CD14-positive monocyte (primary cell): Measurements from ENCODE around the gene HMGXB3. TPM values are rescaled to one million over a fixed set of nuclear protein-coding genes. Genes with fewer than 3 reads are reported as not detected.

Experiments used
- DNase-seq, 3 donors: peaks; one replicate each; pipeline ENCODE4 v3.0.0-alpha.2; 2011 to 2022
- H2AFZ ChIP-seq: 2 replicates; pipeline ENCODE4 v1.6.0; 2012; ENCODE audit warnings: mild to moderate bottlenecking, low read depth, low read length, inconsistent platforms; ENCODE audit not compliant: insufficient read depth, poor library complexity, severe bottlenecking
- H3K27ac ChIP-seq, 2 donors: 1 replicate in 1 of 2; 2 replicates in 1 of 2; pipeline ENCODE4 v1.5.1; 2012 to 2013; ENCODE audit warnings: low read length in 2 of 2, control low read depth in 1 of 2, inconsistent platforms in 1 of 2, low read depth in 1 of 2, mild to moderate bottlenecking in 1 of 2
- H3K27me3 ChIP-seq, 2 donors: one replicate each; pipeline versions ENCODE4 v1.6.0 to v1.6.1; 2011 to 2013; ENCODE audit warnings: low read length in 2 of 2; ENCODE audit not compliant: control insufficient read depth in 2 of 2, insufficient read depth in 2 of 2
- H3K36me3 ChIP-seq, 2 donors: replicated peaks in 1 of 2; 1 replicate in 1 of 2; 2 replicates in 1 of 2; pipeline versions ENCODE4 v1.5.1 to v1.6.1; 2012 to 2013; ENCODE audit warnings: low read length in 2 of 2, control low read depth in 1 of 2, inconsistent platforms in 1 of 2, mild to moderate bottlenecking in 1 of 2; ENCODE audit not compliant: insufficient read depth in 2 of 2, control insufficient read depth in 1 of 2
- H3K4me1 ChIP-seq, 2 donors: 1 replicate in 1 of 2; 2 replicates in 1 of 2; pipeline versions ENCODE4 v1.5.1 to v1.6.1; 2012 to 2013; ENCODE audit warnings: low read length in 2 of 2, control low read depth in 1 of 2, inconsistent platforms in 1 of 2, mild to moderate bottlenecking in 1 of 2, moderate library complexity in 1 of 2; ENCODE audit not compliant: insufficient read depth in 2 of 2, control insufficient read depth in 1 of 2
- H3K4me2 ChIP-seq: replicated peaks from 2 replicates; pipeline ENCODE3; 2012; ENCODE audit warnings: low read length, moderate library complexity, mild to moderate bottlenecking; ENCODE audit not compliant: poor library complexity, severe bottlenecking; ENCODE audit errors: extremely low read depth
- H3K4me3 ChIP-seq, 3 experiments: fragments of 200-600 bp in 1 of 3; sonication (generic) in 1 of 3; replicated peaks in 1 of 3; 1 replicate in 2 of 3; 2 replicates in 1 of 3; pipeline ENCODE4 v1.5.1; 2011 to 2013; ENCODE audit warnings: low read length in 3 of 3, mild to moderate bottlenecking in 3 of 3, control low read depth in 2 of 3, low read depth in 2 of 3, inconsistent platforms in 1 of 3, moderate library complexity in 1 of 3
- H3K79me2 ChIP-seq: 2 replicates; pipeline ENCODE4 v1.6.0; 2012; ENCODE audit warnings: mild to moderate bottlenecking, control low read depth, inconsistent platforms, low read length, moderate library complexity; ENCODE audit not compliant: insufficient read depth
- H3K9ac ChIP-seq: 2 replicates; pipeline ENCODE4 v1.6.0; 2017; ENCODE audit warnings: low read length, mild to moderate bottlenecking; ENCODE audit not compliant: insufficient read depth, poor library complexity, severe bottlenecking
- H3K9me3 ChIP-seq, 2 donors: replicated peaks in 1 of 2; 1 replicate in 1 of 2; 2 replicates in 1 of 2; pipeline versions ENCODE4 v1.5.1 to v1.6.1; 2012 to 2013; ENCODE audit warnings: low read length in 2 of 2, control low read depth in 1 of 2; ENCODE audit not compliant: control insufficient read depth in 1 of 2, insufficient read depth in 1 of 2
- H4K20me1 ChIP-seq: 2 replicates; pipeline ENCODE4 v1.6.0; 2012; ENCODE audit warnings: mild to moderate bottlenecking, low read length, control low read depth, moderate library complexity; ENCODE audit not compliant: insufficient read depth
- H3K27ac Mint-ChIP-seq, 7 donors: one replicate each; pipeline ENCODE4 v1.8.0; 2020; ENCODE audit warnings: mild to moderate bottlenecking in 7 of 7, mixed read lengths in 7 of 7, moderate library complexity in 6 of 7, inconsistent platforms in 2 of 7
- H3K27me3 Mint-ChIP-seq, 3 donors: one replicate each; pipeline ENCODE4 v1.8.0; 2021 to 2022; ENCODE audit warnings: low read depth in 3 of 3, mild to moderate bottlenecking in 3 of 3, mixed read lengths in 3 of 3, moderate library complexity in 3 of 3, inconsistent platforms in 1 of 3
- H3K36me3 Mint-ChIP-seq, 2 donors: one replicate each; pipeline ENCODE4 v1.8.0; 2020; ENCODE audit warnings: mixed read lengths in 2 of 2, inconsistent platforms in 1 of 2, mild to moderate bottlenecking in 1 of 2
- H3K4me1 Mint-ChIP-seq: one replicate; pipeline ENCODE4 v1.8.0; 2020; ENCODE audit warnings: mild to moderate bottlenecking, mixed read lengths
- H3K4me3 Mint-ChIP-seq, 2 donors: one replicate each; pipeline ENCODE4 v1.8.0; 2020; ENCODE audit warnings: mild to moderate bottlenecking in 2 of 2, mixed read lengths in 2 of 2, moderate library complexity in 1 of 2
- H3K9me3 Mint-ChIP-seq, 7 donors: one replicate each; pipeline ENCODE4 v1.8.0; 2020 to 2022; ENCODE audit warnings: mixed read lengths in 7 of 7, mild to moderate bottlenecking in 6 of 7, moderate library complexity in 6 of 7, inconsistent platforms in 2 of 7
- CTCF ChIP-seq: fragments of 200-600 bp; IDR thresholded peaks from one replicate; pipeline ENCODE4 v1.8.0; 2022; ENCODE audit warnings: antibody characterized with exemption, mild to moderate bottlenecking
- WGBS: methylation state at CpG from one replicate; pipeline ENCODE4 v1.1.5; 2013; ENCODE audit warnings: missing lambda C conversion rate; ENCODE audit not compliant: insufficient coverage; 5-methylcytosine and 5-hydroxymethylcytosine counted together
- intact Hi-C, 2 donors: fragments of 100-400 bp; cut with micrococcal nuclease; formaldehyde crosslinking; loops; one replicate each; pipeline versions ENCODE4 v1.15.0 to v1.15.1; 2023
- polyA plus RNA-seq, 3 donors: library from polyadenylated mRNA; depleted of rRNA in 1 of 3; unstranded in 2 of 3; stranded (reverse) in 1 of 3; fragments of 300-500 nt in 2 of 3; fragments of >200 nt in 1 of 3; fragmentation: Illumina TruSeq in 2 of 3; gene quantifications; 1 replicate in 2 of 3; 2 replicates in 1 of 3; pipeline ENCODE4 v1.2.3, GENCODE V29; 2012 to 2021

Gene HMGXB3
- polyA plus RNA-seq, 3 donors = 3.1 to 22.9 (median 6.2) TPM

GRCh38 chr5:150021491-150022157, 21.1 kb downstream of the HMGXB3 start:
- Mint-ChIP-seq H3K4me3 (no peak overlapping the region), H3K27ac (peak overlapping the region in 1 of 7 donors; percentile 31), H3K9me3 (peaks cover 0 to 1% (median 0%) of the 10 kb centered on the region in 7 donors), H3K36me3 (peaks cover 88 to 95% of the 10 kb centered on the region in 2 donors), H3K27me3 (no peaks in the 10 kb centered on the region), H3K4me1 (peaks cover 6% of the 10 kb centered on the region)
- H3K4me1 ChIP-seq = no peaks in the 10 kb centered on the region
- no peak overlapping the region for H3K27ac ChIP-seq
- H3K4me3 ChIP-seq = no peak overlapping the region
- H3K36me3 ChIP-seq = peaks cover 97 to 100% of the 10 kb centered on the region in 2 donors
- intact Hi-C loops = no loop called here
- no peaks in the 10 kb centered on the region for H3K79me2 ChIP-seq
- DNase-seq = no peak
- no peaks in the 10 kb centered on the region for H3K9me3 ChIP-seq
- WGBS = 100% methylated on average over 2 of the region's 13 CpGs
- no peak overlapping the region for H3K4me2 ChIP-seq
- TF ChIP-seq CTCF = no peak
- no peak overlapping the region for H2AFZ ChIP-seq
- no peak overlapping the region for H3K9ac ChIP-seq
- H3K27me3 ChIP-seq = no peaks in the 10 kb centered on the region
- no peaks in the 10 kb centered on the region for H4K20me1 ChIP-seq

GRCh38 chr5:150022158-150022531, 21.6 kb downstream of the HMGXB3 start:
- DNase-seq = no peak
- no peak overlapping the region for H2AFZ ChIP-seq
- no peak overlapping the region for H3K4me3 ChIP-seq
- H3K4me1 ChIP-seq = no peaks in the 10 kb centered on the region
- H3K9me3 Mint-ChIP-seq = no peaks in the 10 kb centered on the region
- WGBS = 83% methylated on average over 1 of the region's 1 CpG
- H3K79me2 ChIP-seq = no peaks in the 10 kb centered on the region
- H3K4me2 ChIP-seq = no peak overlapping the region
- intact Hi-C loops = no loop called here
- H3K36me3 Mint-ChIP-seq = peaks cover 87 to 94% of the 10 kb centered on the region in 2 donors
- no peaks in the 10 kb centered on the region for H3K27me3 Mint-ChIP-seq
- H4K20me1 ChIP-seq = no peaks in the 10 kb centered on the region
- TF ChIP-seq CTCF = no peak
- no peak overlapping the region for H3K27ac ChIP-seq
- H3K4me1 Mint-ChIP-seq = peaks cover 6% of the 10 kb centered on the region
- no peaks in the 10 kb centered on the region for H3K27me3 ChIP-seq
- peaks cover 97 to 100% of the 10 kb centered on the region in 2 donors for H3K36me3 ChIP-seq
- no peak overlapping the region for H3K9ac ChIP-seq
- no peaks in the 10 kb centered on the region for H3K9me3 ChIP-seq
- H3K27ac Mint-ChIP-seq = no peak overlapping the region
- no peak overlapping the region for H3K4me3 Mint-ChIP-seq
